ENCODE data around the gene FCRL3.

FCRL3 gene

DNA sequence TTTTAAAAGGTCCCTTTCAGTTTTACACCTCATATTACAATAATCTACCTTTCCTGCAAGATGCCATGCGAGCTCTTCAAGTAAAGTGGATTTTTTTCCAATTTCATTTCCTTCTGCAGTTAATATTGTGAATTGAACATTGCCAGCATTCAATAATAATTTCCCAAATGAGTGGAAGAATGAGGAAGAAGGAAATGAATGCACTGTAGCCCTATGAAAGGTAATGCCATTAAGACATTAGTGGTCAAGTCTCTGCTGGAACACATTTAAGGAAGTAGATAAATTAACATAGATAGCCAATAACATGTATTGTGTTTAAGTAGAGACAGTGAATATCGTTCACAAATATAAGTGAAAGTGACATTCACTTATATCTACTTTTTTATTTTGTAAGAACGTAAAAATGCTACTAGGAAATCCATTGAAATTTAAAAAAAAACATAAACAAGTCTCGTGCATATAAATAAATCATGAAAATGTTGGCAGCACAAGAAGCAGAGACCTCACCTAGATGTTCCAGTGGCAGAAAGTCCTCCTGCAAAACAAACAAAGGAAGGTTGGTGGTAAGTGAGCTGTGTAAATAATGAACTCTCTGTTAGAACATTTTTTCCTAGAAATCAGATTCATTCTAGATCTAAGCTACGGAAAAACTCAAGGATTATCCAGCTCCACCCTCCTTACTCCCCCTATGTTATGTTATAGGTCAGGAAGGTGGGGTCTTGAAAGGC lies 17.7 kb downstream of the FCRL3 start:
- no peak overlapping the region for H3K4me3 ChIP-seq (ENCODE audit: low read depth, low read length)
- DNase-seq (ENCODE audit: low read depth) = no peak
- TF ChIP-seq, protein P1, sequence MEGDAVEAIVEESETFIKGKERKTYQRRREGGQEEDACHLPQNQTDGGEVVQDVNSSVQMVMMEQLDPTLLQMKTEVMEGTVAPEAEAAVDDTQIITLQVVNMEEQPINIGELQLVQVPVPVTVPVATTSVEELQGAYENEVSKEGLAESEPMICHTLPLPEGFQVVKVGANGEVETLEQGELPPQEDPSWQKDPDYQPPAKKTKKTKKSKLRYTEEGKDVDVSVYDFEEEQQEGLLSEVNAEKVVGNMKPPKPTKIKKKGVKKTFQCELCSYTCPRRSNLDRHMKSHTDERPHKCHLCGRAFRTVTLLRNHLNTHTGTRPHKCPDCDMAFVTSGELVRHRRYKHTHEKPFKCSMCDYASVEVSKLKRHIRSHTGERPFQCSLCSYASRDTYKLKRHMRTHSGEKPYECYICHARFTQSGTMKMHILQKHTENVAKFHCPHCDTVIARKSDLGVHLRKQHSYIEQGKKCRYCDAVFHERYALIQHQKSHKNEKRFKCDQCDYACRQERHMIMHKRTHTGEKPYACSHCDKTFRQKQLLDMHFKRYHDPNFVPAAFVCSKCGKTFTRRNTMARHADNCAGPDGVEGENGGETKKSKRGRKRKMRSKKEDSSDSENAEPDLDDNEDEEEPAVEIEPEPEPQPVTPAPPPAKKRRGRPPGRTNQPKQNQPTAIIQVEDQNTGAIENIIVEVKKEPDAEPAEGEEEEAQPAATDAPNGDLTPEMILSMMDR (conservative IDR thresholded peaks at IDR 0.05; ENCODE audit: low read depth, low read length) = no peak

DNA sequence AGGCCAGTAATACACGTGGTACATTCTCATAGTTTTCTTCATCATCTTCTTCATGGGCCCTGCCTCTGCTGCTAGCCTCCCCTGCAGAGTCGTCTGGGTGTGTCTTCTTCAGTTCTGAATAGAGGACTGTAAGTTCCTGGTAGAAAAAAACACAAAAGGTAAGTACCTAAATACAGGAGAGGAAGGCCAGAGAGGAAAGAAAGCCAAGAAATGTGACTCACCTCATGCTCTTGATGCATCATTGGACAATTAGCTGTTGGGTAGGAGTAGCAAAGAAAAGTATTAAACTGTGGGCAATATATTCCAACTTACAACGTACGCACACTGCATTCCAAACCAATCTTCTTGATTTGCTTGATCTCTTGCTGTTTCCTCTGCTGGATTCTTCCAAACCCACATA lies 21.8 kb downstream of the FCRL3 start:
- DNase-seq (ENCODE audit: low read depth) = no peak

DNA sequence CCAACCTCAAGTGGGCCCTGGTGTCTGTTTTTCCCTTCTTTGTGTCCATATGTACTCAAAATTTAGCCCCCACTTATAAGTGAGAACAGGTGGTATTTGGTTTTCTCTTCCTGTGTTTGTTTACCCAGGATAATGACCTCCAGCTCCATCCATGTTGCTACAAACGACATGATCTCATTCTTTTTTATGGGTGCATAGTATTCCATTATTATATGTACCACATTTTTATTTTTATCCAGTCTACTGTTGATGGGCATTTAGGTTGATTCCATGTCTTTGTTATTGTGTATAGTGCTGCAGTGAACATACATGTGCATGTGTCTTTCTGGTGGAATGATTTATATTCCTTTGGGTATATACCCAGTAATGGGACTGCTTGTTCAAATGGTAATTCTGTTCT lies 27.6 kb downstream of the FCRL3 start:
- no peak overlapping the region for H3K4me3 ChIP-seq (ENCODE audit: low read depth, low read length)
- TF ChIP-seq, protein P1 (conservative IDR thresholded peaks at IDR 0.05; ENCODE audit: low read depth, low read length) = no peak
- no peak for DNase-seq (ENCODE audit: low read depth)

More for the DNA sequence above, 21.8 kb downstream of the FCRL3 start:
- H3K4me3 ChIP-seq (ENCODE audit: low read depth, low read length) = no peak overlapping the region
- TF ChIP-seq, protein P1 (conservative IDR thresholded peaks at IDR 0.05; ENCODE audit: low read depth, low read length) = no peak

DNA sequence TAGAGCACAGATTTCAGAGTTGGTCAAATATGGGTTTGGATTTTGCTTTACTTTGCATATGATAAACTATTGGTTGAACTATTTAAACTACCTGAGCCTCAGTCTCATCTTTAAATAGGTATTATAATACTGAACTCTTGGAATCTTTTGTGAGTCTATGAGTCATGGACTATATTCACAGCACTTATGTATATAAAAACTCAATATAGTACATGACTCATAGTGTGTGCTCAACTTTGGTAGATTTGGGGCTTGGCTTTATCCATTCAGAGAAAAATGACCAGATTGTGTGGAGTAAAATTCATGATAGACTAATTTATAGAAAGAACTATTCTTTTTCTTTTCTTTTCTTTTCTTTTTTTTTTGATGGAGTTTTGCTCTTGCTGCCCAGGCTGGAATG lies 28.7 kb downstream of the FCRL3 start:
- H3K4me3 ChIP-seq (ENCODE audit: low read depth, low read length) = no peak overlapping the region
- no peak for DNase-seq (ENCODE audit: low read depth)
- TF ChIP-seq, protein P1 (conservative IDR thresholded peaks at IDR 0.05; ENCODE audit: low read depth, low read length) = no peak

DNA sequence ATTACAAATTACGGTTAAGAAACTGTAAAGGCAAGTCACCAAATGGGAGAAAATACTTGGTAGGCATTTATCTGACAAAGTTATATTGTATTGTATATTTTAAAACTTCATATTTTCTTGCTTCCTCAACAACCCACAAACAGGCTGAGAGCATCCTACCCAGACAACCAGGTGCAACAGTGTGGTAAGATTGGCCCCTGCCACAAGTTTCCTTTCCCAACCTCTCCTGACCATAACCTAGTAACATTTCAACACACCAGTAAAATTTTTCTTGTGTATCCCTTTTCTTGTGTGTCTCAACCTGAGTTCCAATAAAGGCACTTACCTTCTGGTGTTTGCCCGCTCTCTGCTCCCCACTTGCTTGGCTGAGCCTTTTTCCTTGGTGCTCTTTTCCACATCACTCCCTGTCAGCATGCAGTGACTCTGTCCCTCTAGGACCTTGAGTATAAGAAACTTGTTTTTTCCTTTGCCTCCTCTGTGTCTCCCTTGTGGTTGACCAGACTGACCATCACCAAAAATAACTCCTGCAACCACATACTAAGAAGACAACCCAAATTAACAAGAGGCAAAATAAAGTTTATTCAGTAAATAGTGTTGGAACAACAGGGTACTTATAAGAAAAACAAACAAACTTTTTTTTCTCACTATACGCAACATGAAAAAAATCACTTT lies 40.9 kb downstream of the FCRL3 start:
- DNase-seq (ENCODE audit: low read depth) = no peak
- TF ChIP-seq, protein P1 (conservative IDR thresholded peaks at IDR 0.05; ENCODE audit: low read depth, low read length) = no peak
- no peak overlapping the region for H3K4me3 ChIP-seq (ENCODE audit: low read depth, low read length)

DNA sequence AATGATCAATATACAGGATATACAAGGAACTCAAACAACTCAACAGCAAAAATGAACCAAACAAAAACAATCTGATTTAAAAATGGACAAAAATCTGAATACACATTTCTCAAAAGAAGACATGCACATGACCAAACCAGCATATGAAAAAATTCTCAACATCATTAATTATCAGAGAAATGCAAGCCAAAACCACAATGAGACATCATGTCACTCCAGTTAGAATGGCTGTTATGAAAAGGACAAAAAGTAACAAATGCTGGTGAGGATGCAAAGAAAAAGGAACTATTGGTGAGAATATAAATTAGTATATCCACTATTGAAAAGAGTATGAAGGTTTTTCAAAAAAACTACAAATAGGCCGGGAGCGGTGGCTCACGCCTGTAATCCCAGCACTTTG lies 42.0 kb downstream of the FCRL3 start:
- TF ChIP-seq, protein P1 (conservative IDR thresholded peaks at IDR 0.05; ENCODE audit: low read depth, low read length) = no peak
- no peak for DNase-seq (ENCODE audit: low read depth)
- H3K4me3 ChIP-seq (ENCODE audit: low read depth, low read length) = no peak overlapping the region

DNA sequence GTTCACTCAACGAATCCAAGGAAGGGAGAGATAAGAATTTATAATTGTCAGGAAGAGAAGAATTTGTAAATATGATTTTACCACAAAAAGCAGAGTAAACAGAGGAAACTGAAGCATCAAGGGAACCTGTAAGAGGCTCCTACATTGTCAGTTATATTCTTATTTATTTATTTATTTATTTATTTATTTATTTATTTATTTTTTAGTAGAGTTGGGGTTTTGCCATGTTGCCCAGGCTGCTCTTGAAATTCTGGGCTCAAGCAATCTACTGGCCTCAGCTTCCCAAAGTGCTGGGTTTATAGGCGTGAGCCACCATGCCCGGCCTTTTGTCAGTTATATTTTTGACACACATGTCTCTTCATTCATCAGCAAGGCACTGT lies 47.1 kb downstream of the FCRL3 start:
- DNase-seq (ENCODE audit: low read depth) = no peak
- H3K4me3 ChIP-seq (ENCODE audit: low read depth, low read length) = no peak overlapping the region
- TF ChIP-seq, protein P1 (conservative IDR thresholded peaks at IDR 0.05; ENCODE audit: low read depth, low read length) = no peak

Data from choroid plexus epithelial cell (primary cell).